ENCODE results near the gene MIER1.

MIER1 gene

GRCh38 chr1:66933887-66934700 lies 9.3 kb downstream of the MIER1 start:
- peak overlapping the region in 1 of 2 experiments; percentile 95 for H3K27ac ChIP-seq (ENCODE audit: insufficient read depth in 1 of 2, low read depth in 1 of 2, low read length in 2 of 2, poor library complexity in 1 of 2, severe bottlenecking in 2 of 2)
- no peak for DNase-seq
- 37% methylated on average over 2 of the region's 7 CpGs for WGBS (ENCODE audit: insufficient coverage)

GRCh38 chr1:66937529-66938234 lies 12.9 kb downstream of the MIER1 start:
- POLR2A ChIA-PET: no interaction called here

More at GRCh38 chr1:66933887-66934700, 9.3 kb downstream of the MIER1 start:
- POLR2A ChIA-PET: no interaction called here
- Histone ChIP-seq H3K36me3 (ENCODE audit: control insufficient read depth in 4 of 4, insufficient read depth in 4 of 4, low read length in 3 of 4) (no peaks in the 10 kb centered on the region), H3K4me3 (ENCODE audit: control insufficient read depth in 1 of 7, extremely low read depth in 1 of 7, insufficient read depth in 4 of 7, low read depth in 2 of 7, low read length in 6 of 7) (peak overlapping the region in 5 of 7 experiments; percentile 7 to 70 (median 38)), H3K4me1 (ENCODE audit: control extremely low read depth in 1 of 4, control insufficient read depth in 4 of 4, insufficient read depth in 4 of 4, low read length in 3 of 4) (peaks cover 18 to 47% (median 38%) of the 10 kb centered on the region in 4 experiments), H3K27me3 (replicated peaks in 2 of 5; ENCODE audit: control insufficient read depth in 4 of 5, insufficient read depth in 5 of 5, low read length in 4 of 5) (no peaks in the 10 kb centered on the region), H3K9me3 (ENCODE audit: control extremely low read depth in 1 of 5, control insufficient read depth in 4 of 5, insufficient read depth in 2 of 5, low read depth in 1 of 5, low read length in 4 of 5) (no peaks in the 10 kb centered on the region)
- CTCF ChIA-PET: interaction anchor here (0.5 to 1.0 kb wide), 6 partner anchors 9 to 1676 kb away, joined by 3 to 4 read pairs (median 3); partner anchors contain the start of genes DNAI4 and MIER1

GRCh38 chr1:66938613-66939012 lies 13.8 kb downstream of the MIER1 start:
- CTCF ChIA-PET: interaction anchor here (1.3 to 1.7 kb wide), 2 partner anchors 12 to 40 kb away, joined by 3 to 4 read pairs; no protein-coding TSS in a partner anchor
- DNase-seq: peak in 1 of 3 donors; percentile 34
- Histone ChIP-seq H3K9me3 (ENCODE audit: control extremely low read depth in 1 of 5, control insufficient read depth in 4 of 5, insufficient read depth in 2 of 5, low read depth in 1 of 5, low read length in 4 of 5) (no peaks in the 10 kb centered on the region), H3K27me3 (replicated peaks in 2 of 5; ENCODE audit: control insufficient read depth in 4 of 5, insufficient read depth in 5 of 5, low read length in 4 of 5) (no peaks in the 10 kb centered on the region), H3K36me3 (ENCODE audit: control insufficient read depth in 4 of 4, insufficient read depth in 4 of 4, low read length in 3 of 4) (peaks cover 5 to 8% (median 7%) of the 10 kb centered on the region in 4 experiments), H3K4me3 (ENCODE audit: control insufficient read depth in 1 of 7, extremely low read depth in 1 of 7, insufficient read depth in 4 of 7, low read depth in 2 of 7, low read length in 6 of 7) (no peak overlapping the region), H3K27ac (ENCODE audit: insufficient read depth in 1 of 2, low read depth in 1 of 2, low read length in 2 of 2, poor library complexity in 1 of 2, severe bottlenecking in 2 of 2) (no peak overlapping the region), H3K4me1 (ENCODE audit: control extremely low read depth in 1 of 4, control insufficient read depth in 4 of 4, insufficient read depth in 4 of 4, low read length in 3 of 4) (peaks cover 10 to 18% (median 14%) of the 10 kb centered on the region in 4 experiments)
- POLR2A ChIA-PET: no interaction called here

More at GRCh38 chr1:66937529-66938234, 12.9 kb downstream of the MIER1 start:
- H3K36me3 ChIP-seq (ENCODE audit: control insufficient read depth in 4 of 4, insufficient read depth in 4 of 4, low read length in 3 of 4): peaks cover 2 to 7% (median 5%) of the 10 kb centered on the region in 4 experiments
- H3K27me3 ChIP-seq (replicated peaks in 2 of 5; ENCODE audit: control insufficient read depth in 4 of 5, insufficient read depth in 5 of 5, low read length in 4 of 5): no peaks in the 10 kb centered on the region
- H3K9me3 ChIP-seq (ENCODE audit: control extremely low read depth in 1 of 5, control insufficient read depth in 4 of 5, insufficient read depth in 2 of 5, low read depth in 1 of 5, low read length in 4 of 5): no peaks in the 10 kb centered on the region
- no peak overlapping the region for H3K27ac ChIP-seq (ENCODE audit: insufficient read depth in 1 of 2, low read depth in 1 of 2, low read length in 2 of 2, poor library complexity in 1 of 2, severe bottlenecking in 2 of 2)
- peaks cover 12 to 25% (median 19%) of the 10 kb centered on the region in 4 experiments for H3K4me1 ChIP-seq (ENCODE audit: control extremely low read depth in 1 of 4, control insufficient read depth in 4 of 4, insufficient read depth in 4 of 4, low read length in 3 of 4)
- CTCF ChIA-PET: interaction anchor here (1.3 to 1.7 kb wide), 3 partner anchors 13 to 41 kb away, joined by 3 to 4 read pairs (median 3); partner anchors contain the start of gene MIER1
- H3K4me3 ChIP-seq (ENCODE audit: control insufficient read depth in 1 of 7, extremely low read depth in 1 of 7, insufficient read depth in 4 of 7, low read depth in 2 of 7, low read length in 6 of 7): no peak overlapping the region
- DNase-seq: no peak
- WGBS (ENCODE audit: insufficient coverage): 0% methylated on average over 1 of the region's 1 CpG

- DNase-seq: no peak
- CTCF ChIA-PET: no interaction called here
These were observed 16.2 kb downstream of the MIER1 start for GRCh38 chr1:66940981-66941380.

DNA sequence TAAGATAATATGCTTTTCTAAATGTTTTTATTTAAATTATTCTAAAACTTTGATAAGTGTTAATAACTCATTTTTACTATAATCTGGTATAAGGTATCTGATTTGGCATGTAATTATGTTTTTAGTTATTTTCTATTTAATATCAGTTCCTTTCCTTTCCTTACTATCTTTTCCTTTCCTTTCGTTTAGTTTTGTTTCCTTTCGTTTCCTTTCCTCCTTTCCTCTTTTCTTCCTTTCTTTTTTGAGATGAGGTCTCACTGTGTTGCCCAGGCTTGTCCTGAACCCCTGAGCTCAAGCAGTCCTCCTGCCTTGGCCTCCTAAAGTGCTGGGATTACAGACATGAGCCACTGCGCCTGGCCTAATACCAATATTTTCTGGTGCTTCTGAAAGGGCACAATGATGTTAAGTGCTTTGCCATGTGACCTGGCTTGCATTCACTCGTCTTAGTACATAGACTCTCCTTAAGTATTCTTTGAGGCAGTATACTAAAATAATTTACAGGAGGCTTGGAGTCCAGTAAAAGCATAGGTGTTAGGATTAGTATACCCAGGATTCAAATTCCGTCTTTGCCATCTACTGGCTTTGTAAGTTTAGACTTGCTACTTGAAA lies 18.7 kb downstream of the MIER1 start:
- peaks cover 16 to 42% (median 26%) of the 10 kb centered on the region in 4 experiments for H3K36me3 ChIP-seq (ENCODE audit: control insufficient read depth in 4 of 4, insufficient read depth in 4 of 4, low read length in 3 of 4)
- no peaks in the 10 kb centered on the region for H3K9me3 ChIP-seq (ENCODE audit: control extremely low read depth in 1 of 5, control insufficient read depth in 4 of 5, insufficient read depth in 2 of 5, low read depth in 1 of 5, low read length in 4 of 5)
- ChIA-PET POLR2A (no interaction called here), CTCF (interaction anchor here (0.7 kb wide), 2 partner anchors 9 to 57 kb away, joined by 3 read pairs; no protein-coding TSS in a partner anchor)
- WGBS (ENCODE audit: insufficient coverage): 87% methylated on average over 3 of the region's 5 CpGs
- no peak overlapping the region for H3K27ac ChIP-seq (ENCODE audit: insufficient read depth in 1 of 2, low read depth in 1 of 2, low read length in 2 of 2, poor library complexity in 1 of 2, severe bottlenecking in 2 of 2)
- peaks cover 0 to 9% (median 2%) of the 10 kb centered on the region in 4 experiments for H3K4me1 ChIP-seq (ENCODE audit: control extremely low read depth in 1 of 4, control insufficient read depth in 4 of 4, insufficient read depth in 4 of 4, low read length in 3 of 4)
- no peak for DNase-seq
- no peak overlapping the region for H3K4me3 ChIP-seq (ENCODE audit: control insufficient read depth in 1 of 7, extremely low read depth in 1 of 7, insufficient read depth in 4 of 7, low read depth in 2 of 7, low read length in 6 of 7)
- H3K27me3 ChIP-seq (replicated peaks in 2 of 5; ENCODE audit: control insufficient read depth in 4 of 5, insufficient read depth in 5 of 5, low read length in 4 of 5): no peaks in the 10 kb centered on the region

More at GRCh38 chr1:66940981-66941380, 16.2 kb downstream of the MIER1 start:
- Histone ChIP-seq H3K9me3 (ENCODE audit: control extremely low read depth in 1 of 5, control insufficient read depth in 4 of 5, insufficient read depth in 2 of 5, low read depth in 1 of 5, low read length in 4 of 5) (no peaks in the 10 kb centered on the region), H3K4me3 (ENCODE audit: control insufficient read depth in 1 of 7, extremely low read depth in 1 of 7, insufficient read depth in 4 of 7, low read depth in 2 of 7, low read length in 6 of 7) (no peak overlapping the region), H3K27ac (ENCODE audit: insufficient read depth in 1 of 2, low read depth in 1 of 2, low read length in 2 of 2, poor library complexity in 1 of 2, severe bottlenecking in 2 of 2) (no peak overlapping the region), H3K27me3 (replicated peaks in 2 of 5; ENCODE audit: control insufficient read depth in 4 of 5, insufficient read depth in 5 of 5, low read length in 4 of 5) (no peaks in the 10 kb centered on the region), H3K36me3 (ENCODE audit: control insufficient read depth in 4 of 4, insufficient read depth in 4 of 4, low read length in 3 of 4) (peaks cover 10 to 20% (median 12%) of the 10 kb centered on the region in 4 experiments), H3K4me1 (ENCODE audit: control extremely low read depth in 1 of 4, control insufficient read depth in 4 of 4, insufficient read depth in 4 of 4, low read length in 3 of 4) (peaks cover 0 to 9% (median 3%) of the 10 kb centered on the region in 4 experiments)
- POLR2A ChIA-PET: no interaction called here
- WGBS (ENCODE audit: insufficient coverage): no CpG with 5 or more reads among the region's 1 CpG

DNA sequence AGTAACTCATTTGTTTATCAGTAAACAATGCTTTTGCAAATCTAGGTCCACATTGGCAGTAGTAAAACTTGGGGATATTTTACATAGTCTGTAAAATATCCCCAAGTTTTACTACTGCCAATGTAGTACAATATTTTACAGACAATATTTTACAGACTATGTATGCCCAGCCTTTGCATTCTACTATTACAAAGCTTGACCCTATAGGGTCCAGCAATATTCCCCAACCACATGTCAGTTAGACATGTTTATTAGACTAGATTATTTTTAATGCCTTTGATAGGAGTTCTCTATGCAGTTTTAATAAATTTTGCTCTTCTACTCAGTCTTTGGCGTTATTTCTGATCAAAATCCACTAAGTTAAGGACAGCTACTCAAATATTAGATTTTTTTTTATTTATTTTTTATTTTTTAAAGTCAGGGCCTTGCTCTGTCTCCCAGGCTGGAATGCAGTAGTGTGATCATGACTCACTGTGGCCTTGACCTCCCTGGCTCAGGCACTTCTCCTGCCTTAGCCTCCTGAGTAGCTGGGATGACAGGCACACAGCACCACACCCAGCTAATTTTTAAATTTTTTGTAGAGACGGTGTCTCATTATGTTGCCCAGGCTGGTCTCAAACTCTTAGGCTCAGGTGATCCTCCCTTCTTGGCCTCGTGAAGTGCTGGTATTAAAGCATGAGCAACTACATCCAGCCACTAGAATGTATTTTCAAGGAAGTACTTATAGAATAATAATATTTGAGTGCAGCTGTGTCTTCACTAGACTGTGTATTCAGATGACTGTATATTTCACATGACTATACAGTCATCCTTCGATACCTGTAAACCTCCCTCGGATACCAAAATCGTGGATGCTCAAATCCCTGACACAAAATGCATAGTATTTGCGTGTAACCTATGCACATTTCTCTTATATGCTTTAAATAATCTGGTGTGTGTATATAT lies 19.8 kb downstream of the MIER1 start:
- ChIA-PET CTCF (interaction anchor here (0.7 kb wide), 1 partner anchor 25 kb away, joined by 3 read pairs; no protein-coding TSS in a partner anchor), POLR2A (no interaction called here)
- DNase-seq: no peak
- Histone ChIP-seq H3K9me3 (ENCODE audit: control extremely low read depth in 1 of 5, control insufficient read depth in 4 of 5, insufficient read depth in 2 of 5, low read depth in 1 of 5, low read length in 4 of 5) (no peaks in the 10 kb centered on the region), H3K36me3 (ENCODE audit: control insufficient read depth in 4 of 4, insufficient read depth in 4 of 4, low read length in 3 of 4) (peaks cover 20 to 50% (median 34%) of the 10 kb centered on the region in 4 experiments), H3K27ac (ENCODE audit: insufficient read depth in 1 of 2, low read depth in 1 of 2, low read length in 2 of 2, poor library complexity in 1 of 2, severe bottlenecking in 2 of 2) (no peak overlapping the region), H3K27me3 (replicated peaks in 2 of 5; ENCODE audit: control insufficient read depth in 4 of 5, insufficient read depth in 5 of 5, low read length in 4 of 5) (no peaks in the 10 kb centered on the region), H3K4me1 (ENCODE audit: control extremely low read depth in 1 of 4, control insufficient read depth in 4 of 4, insufficient read depth in 4 of 4, low read length in 3 of 4) (peaks cover 0 to 3% (median 0%) of the 10 kb centered on the region in 4 experiments), H3K4me3 (ENCODE audit: control insufficient read depth in 1 of 7, extremely low read depth in 1 of 7, insufficient read depth in 4 of 7, low read depth in 2 of 7, low read length in 6 of 7) (no peak overlapping the region)
- no CpG with 5 or more reads among the region's 7 CpGs for WGBS (ENCODE audit: insufficient coverage)
